GM08714 (cell line): ENCODE measurements around the gene SAMD9L.

Experiments used
- H3K4me3 ChIP-seq: fragments of 200-500 bp; sonication (Bioruptor generic); 2 replicates; pipeline ENCODE4 v1.5.1; 2014; ENCODE audit warnings: mild to moderate bottlenecking, low read length, inconsistent platforms
- ZNF274 ChIP-seq: IDR thresholded peaks from 2 replicates; pipeline ENCODE4 v1.6.1; 2012; ENCODE audit warnings: mild to moderate bottlenecking, low read depth, low read length

The SAMD9L gene

DNA sequence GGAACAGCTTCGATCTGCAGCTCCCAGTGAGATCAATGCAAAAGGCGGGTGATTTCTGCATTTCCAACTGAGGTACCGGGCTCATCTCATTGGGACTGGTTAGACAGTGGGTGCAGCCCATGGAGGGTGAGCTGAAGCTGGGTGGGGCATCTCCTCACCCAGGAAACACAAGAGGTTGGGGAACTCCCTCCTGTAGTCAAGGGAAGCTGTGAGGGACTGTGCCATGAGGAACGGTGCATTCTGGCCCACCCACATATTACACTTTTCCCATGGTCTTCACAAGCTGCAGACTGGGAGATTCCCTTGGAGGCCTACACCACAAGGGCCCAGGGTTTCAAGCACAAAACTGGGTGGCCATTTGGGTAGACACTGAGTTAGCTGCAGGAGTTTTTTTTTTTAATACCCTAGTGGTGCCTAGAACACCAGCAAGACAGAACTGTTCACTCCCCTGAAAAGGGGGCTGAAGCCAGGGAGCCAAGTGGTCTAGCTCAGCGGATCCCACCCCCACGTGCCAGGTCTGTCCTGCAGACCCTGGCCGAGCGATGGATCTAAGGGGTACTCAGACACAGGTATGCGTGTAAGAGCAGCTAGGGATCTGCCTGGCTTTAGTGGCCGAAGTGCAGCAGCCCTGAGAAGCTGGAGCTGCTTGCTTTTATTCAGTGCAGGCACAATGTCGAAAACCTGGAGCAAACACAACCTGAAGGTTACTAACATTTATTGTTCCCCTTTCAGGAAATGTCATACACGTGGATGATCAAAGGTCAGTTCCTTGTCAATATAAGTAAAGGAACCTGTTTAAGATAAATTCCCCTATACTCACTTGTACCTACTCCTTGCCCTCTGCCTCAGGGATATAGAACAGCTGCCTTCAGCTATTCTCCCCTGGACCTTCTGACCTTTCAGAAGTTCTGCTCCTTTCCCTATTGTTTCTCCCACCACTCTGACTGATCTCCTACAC, 27.3 kb downstream of the SAMD9L start:
- no peak for TF ChIP-seq ZNF274
- H3K4me3 ChIP-seq = no peak overlapping the region

GRCh38 chr7:93119191-93119905, 28.8 kb downstream of the SAMD9L start:
- H3K4me3 ChIP-seq = no peak overlapping the region
- TF ChIP-seq ZNF274 = no peak

DNA sequence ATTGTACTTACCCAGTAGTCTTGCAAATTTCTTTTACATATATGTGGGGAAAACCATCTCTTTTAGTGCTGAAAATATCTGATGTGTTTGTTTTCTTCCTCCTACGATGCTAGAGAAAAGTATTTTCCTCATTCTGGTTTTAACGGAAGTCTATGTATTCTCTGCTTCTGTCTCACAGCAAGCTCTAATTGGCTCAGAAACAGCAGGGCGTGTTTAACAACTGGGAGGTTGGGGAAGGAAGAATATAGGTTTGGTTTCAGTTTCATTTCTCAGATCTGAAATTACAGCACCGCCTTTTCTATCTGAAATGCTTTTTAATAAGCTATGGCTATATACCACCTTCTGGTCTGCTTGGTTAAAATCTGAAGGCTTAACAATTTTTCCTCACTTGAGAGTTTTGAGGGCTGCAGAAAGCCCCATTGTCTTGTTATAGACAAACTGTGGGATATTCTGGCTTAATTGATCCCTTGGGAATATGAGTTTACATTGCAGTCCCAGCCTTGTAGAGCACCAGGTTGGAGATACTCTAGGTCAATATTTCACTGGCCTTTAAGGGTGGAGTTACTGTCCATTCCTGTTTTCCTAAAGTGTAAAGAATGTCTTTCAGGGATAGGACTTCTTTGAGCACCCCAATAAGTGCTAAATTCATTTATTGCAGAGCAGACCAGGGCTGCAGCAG, 30.2 kb downstream of the SAMD9L start, which contains the start of gene SAMD9:
TSS of gene SAMD9 (minus strand) at position 128 of the 679 bp plus-strand sequence. CDS start 11,882 bp downstream, outside the sequence.
- H3K4me3 ChIP-seq = peak within 1 kb of the TSS; percentile 99
- no peak for TF ChIP-seq ZNF274

GRCh38 chr7:93117327-93117726, 30.9 kb downstream of the SAMD9L start:
- H3K4me3 ChIP-seq = peak overlapping the region; percentile 99
- TF ChIP-seq ZNF274 = no peak

GRCh38 chr7:93115796-93116195, 32.4 kb downstream of the SAMD9L start:
- peak overlapping the region; percentile 99 for H3K4me3 ChIP-seq
- TF ChIP-seq ZNF274 = no peak

DNA sequence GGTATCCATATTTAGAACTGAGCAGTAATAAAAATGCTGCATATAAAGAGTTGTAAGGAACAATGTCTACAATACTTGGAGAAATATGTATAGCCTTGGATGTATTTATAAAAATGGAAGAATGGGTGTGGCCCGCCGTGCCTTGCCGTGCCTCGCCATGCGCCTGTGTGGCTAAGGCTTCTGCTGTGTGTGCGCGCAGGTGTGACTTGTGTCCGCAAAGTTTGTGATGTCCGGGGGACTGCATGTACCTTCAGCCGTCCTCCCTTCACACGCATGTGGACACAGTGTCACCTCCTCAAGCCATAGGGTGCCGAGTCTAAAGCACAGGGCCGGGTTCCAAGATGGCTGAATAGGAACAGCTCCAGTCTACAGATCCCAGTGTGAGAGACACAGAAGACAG, 40.2 kb downstream of the SAMD9L start:
- TF ChIP-seq ZNF274 = no peak
- H3K4me3 ChIP-seq = no peak overlapping the region

GRCh38 chr7:93097388-93097787, 50.8 kb downstream of the SAMD9L start:
- H3K4me3 ChIP-seq = no peak overlapping the region
- no peak for TF ChIP-seq ZNF274

- H3K4me3 ChIP-seq = no peak overlapping the region
- TF ChIP-seq ZNF274 = no peak
These were observed 55.3 kb downstream of the SAMD9L start for GRCh38 chr7:93092757-93093370.
